HFF-Myc (cell line): ENCODE results near the gene P2RX4.
"Not testable (repeated sequence)": the region's sequence is repeated elsewhere in the genome, so short reads cannot be mapped to it uniquely, and the experiment has no call there.

Experiments used
- DNase-seq: peaks from one replicate; pipeline ENCODE4 v3.0.0-alpha.2; 2011; ENCODE audit warnings: low read depth; ENCODE audit errors: extremely low read depth
- H3K4me3 ChIP-seq: replicated peaks from 2 replicates; pipeline ENCODE4 v1.5.1; 2011; ENCODE audit warnings: low read depth, mild to moderate bottlenecking, control low read depth, low read length
- CTCF ChIP-seq: IDR thresholded peaks from 2 replicates; pipeline ENCODE4 v1.5.1; 2012; ENCODE audit warnings: mild to moderate bottlenecking, low read depth, low read length, control low read depth; ENCODE audit errors: missing control alignments

P2RX4 gene

GRCh38 chr12:121209624-121210572 lies at the start of gene P2RX4:
Gene P2RX4 (plus strand): TSS chr12:121210129. CDS start chr12:121210165, 36 bp downstream.
- TF ChIP-seq CTCF = peak; percentile 14
- H3K4me3 ChIP-seq = peak within 1 kb of the TSS; percentile 59
- no peak for DNase-seq

- TF ChIP-seq CTCF = no peak
- DNase-seq = no peak
- H3K4me3 ChIP-seq = no peak overlapping the region
Observed at GRCh38 chr12:121162384-121162783, 47.5 kb upstream of the P2RX4 start.

- no peak for TF ChIP-seq CTCF
- DNase-seq = no peak
- H3K4me3 ChIP-seq = no peak overlapping the region
Observed at GRCh38 chr12:121162985-121163384, 46.9 kb upstream of the P2RX4 start.

GRCh38 chr12:121164839-121165238 lies 45.1 kb upstream of the P2RX4 start:
- not testable (repeated sequence) for H3K4me3 ChIP-seq

GRCh38 chr12:121165316-121165715 lies 44.6 kb upstream of the P2RX4 start:
- H3K4me3 ChIP-seq = no peak overlapping the region
- DNase-seq = no peak
- no peak for TF ChIP-seq CTCF

More at GRCh38 chr12:121164839-121165238, 45.1 kb upstream of the P2RX4 start:
- DNase-seq = not testable (repeated sequence)

- H3K4me3 ChIP-seq = no peak overlapping the region
- no peak for DNase-seq
- TF ChIP-seq CTCF = no peak
Observed at GRCh38 chr12:121166356-121166755, 43.6 kb upstream of the P2RX4 start.

- H3K4me3 ChIP-seq = no peak overlapping the region
- TF ChIP-seq CTCF = no peak
- DNase-seq = no peak
Observed at GRCh38 chr12:121167232-121167820, 42.6 kb upstream of the P2RX4 start.
